ENCODE data around the gene SAMHD1. TPM values are rescaled to one million over a fixed set of nuclear protein-coding genes. Genes with fewer than 3 reads are reported as not detected.

Gene SAMHD1
- total RNA-seq, 4 donors from 2014 or later, result 373 to 639 (median 471) TPM

- WGBS, result 85% methylated on average over 7 of the region's 7 CpGs
- Histone ChIP-seq H3K36me3 (no peaks in the 10 kb centered on the region), H3K27me3 (no peaks in the 10 kb centered on the region), H3K27ac (replicated peaks in 1 of 4) (peak overlapping the region in 2 of 4 donors; percentile 89 to 96), H3K4me3 (no peak overlapping the region), H3K9me3 (no peaks in the 10 kb centered on the region), H3K4me1 (peaks cover 12 to 34% (median 30%) of the 10 kb centered on the region in 4 donors)
- no peak for TF ChIP-seq POLR2AphosphoS5 (IDR thresholded peaks at IDR 0.05)
- TF ChIP-seq POLR2A (IDR thresholded peaks at IDR 0.05; ENCODE audit: low read depth), result no peak
- TF ChIP-seq CTCF (IDR thresholded peaks at IDR 0.05), result no peak
- TF ChIP-seq EP300 (IDR thresholded peaks at IDR 0.05), result no peak
- intact Hi-C loops (cut with DNase I), result loop anchor here (10.0 kb wide), 3 partner anchors 91 to 261 kb away; partner anchors contain the start of genes DSN1, NDRG3 and RAB5IF
- no peak for DNase-seq (ENCODE audit: extremely low spot score)
These were observed 85.3 kb downstream of the SAMHD1 start for GRCh38 chr20:36866164-36866563.

- no peak for DNase-seq (ENCODE audit: extremely low spot score)
- intact Hi-C loops (cut with DNase I), result loop anchor here (10.0 kb wide), 3 partner anchors 91 to 261 kb away; partner anchors contain the start of genes DSN1, NDRG3 and RAB5IF
- Histone ChIP-seq H3K27me3 (no peaks in the 10 kb centered on the region), H3K9me3 (no peaks in the 10 kb centered on the region), H3K36me3 (no peaks in the 10 kb centered on the region), H3K4me1 (peaks cover 15 to 37% (median 33%) of the 10 kb centered on the region in 4 donors), H3K27ac (replicated peaks in 1 of 4) (peak overlapping the region in 3 of 4 donors; percentile 79 to 96 (median 89)), H3K4me3 (no peak overlapping the region)
- TF ChIP-seq POLR2A (IDR thresholded peaks at IDR 0.05; ENCODE audit: low read depth), result no peak
- no peak for TF ChIP-seq EP300 (IDR thresholded peaks at IDR 0.05)
- TF ChIP-seq POLR2AphosphoS5 (IDR thresholded peaks at IDR 0.05), result no peak
These were observed 85.7 kb downstream of the SAMHD1 start for GRCh38 chr20:36865861-36866149.

GRCh38 chr20:36865076-36865860 lies 86.2 kb downstream of the SAMHD1 start:
- H3K36me3 ChIP-seq, result no peaks in the 10 kb centered on the region
- no peaks in the 10 kb centered on the region for H3K27me3 ChIP-seq
- H3K4me3 ChIP-seq, result no peak overlapping the region
- H3K27ac ChIP-seq (replicated peaks in 1 of 4), result peak overlapping the region; percentile 79 to 96 (median 92)
- H3K4me1 ChIP-seq, result peaks cover 20 to 43% (median 39%) of the 10 kb centered on the region in 4 donors
- DNase-seq (ENCODE audit: extremely low spot score), result no peak
- no peak for TF ChIP-seq CTCF (IDR thresholded peaks at IDR 0.05)
- TF ChIP-seq POLR2A (IDR thresholded peaks at IDR 0.05; ENCODE audit: low read depth), result no peak
- no peak for TF ChIP-seq EP300 (IDR thresholded peaks at IDR 0.05)
- no peak for TF ChIP-seq POLR2AphosphoS5 (IDR thresholded peaks at IDR 0.05)
- H3K9me3 ChIP-seq, result no peaks in the 10 kb centered on the region
- WGBS, result 83% methylated on average over 9 of the region's 9 CpGs
- intact Hi-C loops (cut with DNase I), result loop anchor here (10.0 kb wide), 3 partner anchors 90 to 260 kb away; partner anchors contain the start of genes DSN1, NDRG3 and RAB5IF

DNA sequence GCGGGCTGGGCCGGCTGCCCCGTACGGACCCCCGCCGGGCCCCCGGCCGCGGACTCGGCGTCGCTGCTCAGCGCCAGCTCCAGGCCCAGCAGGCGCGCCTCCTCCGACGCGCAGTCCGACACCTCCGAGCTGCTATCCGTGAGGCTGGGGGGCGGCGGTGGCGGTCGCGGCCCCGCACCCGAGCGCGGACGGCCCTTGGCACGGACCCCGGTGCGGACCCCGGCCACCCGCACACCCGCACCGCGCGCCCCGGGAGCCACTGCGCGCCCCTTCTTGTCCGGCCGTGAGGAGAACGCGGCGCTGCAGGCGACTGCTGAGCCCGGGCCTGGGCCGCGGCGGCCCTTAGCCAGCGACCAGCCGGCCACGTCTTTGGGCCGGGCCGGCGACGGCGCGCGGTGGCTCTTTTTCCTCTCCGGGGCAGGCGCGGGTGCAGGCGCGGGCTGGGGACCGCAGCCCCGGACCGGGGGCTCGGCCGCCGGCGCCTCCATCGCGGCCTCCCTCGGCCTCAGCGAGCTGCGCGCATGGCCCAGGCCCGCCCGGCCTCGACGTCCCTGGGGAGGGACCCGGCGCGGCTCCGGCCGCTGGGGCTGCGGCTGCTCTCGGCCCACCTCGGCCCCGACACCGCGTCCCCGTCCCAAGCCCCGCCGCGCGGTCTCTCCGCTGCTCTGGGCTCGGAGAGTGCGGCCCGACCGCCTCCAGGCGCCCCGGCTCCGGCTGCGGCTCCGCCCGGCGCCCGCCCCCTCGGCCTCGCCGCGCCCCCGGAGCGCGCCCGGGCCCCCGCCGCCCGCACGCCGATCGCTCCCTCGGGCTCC lies 88.4 kb downstream of the SAMHD1 start:
- Histone ChIP-seq H3K27me3 (no peaks in the 10 kb centered on the region), H3K4me1 (peaks cover 41 to 65% (median 59%) of the 10 kb centered on the region in 4 donors), H3K4me3 (peak overlapping the region; percentile 71 to 89 (median 80)), H3K9me3 (no peaks in the 10 kb centered on the region), H3K36me3 (no peaks in the 10 kb centered on the region), H3K27ac (replicated peaks in 1 of 4) (peak overlapping the region; percentile 94 to 96 (median 94))
- WGBS, result under 1% methylated on average over 23 of the region's 129 CpGs
- intact Hi-C loops (cut with DNase I), result loop anchor here (5.0 to 10.0 kb wide), 4 partner anchors 51 to 258 kb away; partner anchors contain the start of genes DSN1, NDRG3 and RAB5IF
- no peak for DNase-seq (ENCODE audit: extremely low spot score)
- peak in 1 of 2 donors; percentile 70 for TF ChIP-seq POLR2AphosphoS5 (IDR thresholded peaks at IDR 0.05)
- TF ChIP-seq POLR2A (IDR thresholded peaks at IDR 0.05; ENCODE audit: low read depth), result no peak

- TF ChIP-seq EP300 (IDR thresholded peaks at IDR 0.05), result no peak
- TF ChIP-seq POLR2A (IDR thresholded peaks at IDR 0.05; ENCODE audit: low read depth), result peak; percentile 17
- peak; percentile 90 to 91 for TF ChIP-seq POLR2AphosphoS5 (IDR thresholded peaks at IDR 0.05)
- no peak for TF ChIP-seq CTCF (IDR thresholded peaks at IDR 0.05)
- intact Hi-C loops (cut with DNase I), result loop anchor here (5.0 to 10.0 kb wide), 4 partner anchors 50 to 257 kb away; partner anchors contain the start of genes DSN1, NDRG3 and RAB5IF
- no CpG with 5 or more reads among the region's 45 CpGs for WGBS
- H3K27me3 ChIP-seq, result no peaks in the 10 kb centered on the region
- H3K4me3 ChIP-seq, result peak overlapping the region; percentile 71 to 89 (median 80)
- H3K27ac ChIP-seq (replicated peaks in 1 of 4), result peak overlapping the region; percentile 94 to 96 (median 94)
- H3K4me1 ChIP-seq, result peaks cover 50 to 74% (median 69%) of the 10 kb centered on the region in 4 donors
- H3K36me3 ChIP-seq, result no peaks in the 10 kb centered on the region
- H3K9me3 ChIP-seq, result no peaks in the 10 kb centered on the region
- DNase-seq (ENCODE audit: extremely low spot score), result peak; percentile 98
These were observed 89.4 kb downstream of the SAMHD1 start for GRCh38 chr20:36861875-36862801.

Measured in esophagus muscularis mucosa (tissue), 4 donors.